Heart left ventricle (tissue), 16 donors: ENCODE measurements around the gene LSAMP. TPM values are rescaled to one million over a fixed set of nuclear protein-coding genes. Genes with fewer than 3 reads are reported as not detected.

Experiments used
- ATAC-seq, 4 donors: fragments of 200-7000 bp; cut with Tn5 transposase; one replicate each; pipeline ENCODE4 v1.9.1; 2020 to 2022; ENCODE audit warnings: moderate library complexity in 4 of 4, mild to moderate bottlenecking in 3 of 4, moderate number of reproducible peaks in 1 of 4
- DNase-seq, 5 donors: peaks; one replicate each; pipeline ENCODE4 v3.0.0-alpha.2; 2020
- H3K27ac ChIP-seq, 12 donors: fragments of 200-600 bp; sonication (generic) in 4 of 12; one replicate each; pipeline versions ENCODE4 v1.5.0 to v1.8.0; 2016 to 2022; ENCODE audit warnings: mild to moderate bottlenecking in 2 of 12
- H3K27me3 ChIP-seq, 9 donors: fragments of 200-600 bp; sonication (generic) in 2 of 9; one replicate each; pipeline versions ENCODE4 v1.5.1 to v1.8.0; 2016 to 2022; ENCODE audit warnings: mild to moderate bottlenecking in 3 of 9
- H3K36me3 ChIP-seq, 9 donors: fragments of 200-600 bp; sonication (generic) in 2 of 9; one replicate each; pipeline versions ENCODE4 v1.5.0 to v1.8.0; 2018 to 2022; ENCODE audit warnings: mild to moderate bottlenecking in 2 of 9
- H3K4me1 ChIP-seq, 12 donors: fragments of 200-600 bp; sonication (generic) in 4 of 12; one replicate each; pipeline versions ENCODE4 v1.5.0 to v1.8.0; 2016 to 2022; ENCODE audit warnings: mild to moderate bottlenecking in 3 of 12
- H3K4me3 ChIP-seq, 12 donors: fragments of 200-600 bp; sonication (generic) in 4 of 12; one replicate each; pipeline versions ENCODE4 v1.5.0 to v1.8.0; 2017 to 2022; ENCODE audit warnings: mild to moderate bottlenecking in 9 of 12, moderate library complexity in 4 of 12
- H3K9me3 ChIP-seq, 12 donors: fragments of 200-600 bp; sonication (generic) in 4 of 12; one replicate each; pipeline versions ENCODE4 v1.5.0 to v1.8.0; 2016 to 2022; ENCODE audit warnings: mild to moderate bottlenecking in 1 of 12
- POLR2A ChIP-seq, 2 donors: fragments of 450-650 bp; IDR thresholded peaks; one replicate each; pipeline ENCODE4 v1.6.1; 2017; ENCODE audit warnings: antibody characterized with exemption in 2 of 2, mild to moderate bottlenecking in 2 of 2, moderate library complexity in 2 of 2
- WGBS, 4 donors: extraction: QIAGEN DNeasy Blood & Tissue Kit in 2 of 4; methylation state at CpG; one replicate each; pipeline versions ENCODE4 v1.1.5 to v1.1.7; 2013 to 2018; 5-methylcytosine and 5-hydroxymethylcytosine counted together
- intact Hi-C, 10 donors: fragments of 100-400 bp; cut with DNase I; formaldehyde crosslinking; loops; one replicate each; pipeline versions ENCODE4 v1.11.1 to v1.14.2; 2022
- polyA plus RNA-seq, 2 donors: library from polyadenylated mRNA; stranded (reverse); fragments of 200-250 nt; gene quantifications; one replicate each; pipeline ENCODE4 v1.2.3, GENCODE V29; 2013
- total RNA-seq, 9 donors: library from RNA; depleted of rRNA in 2 of 9; stranded (reverse); fragments of >200 nt in 2 of 9; fragmentation: NEBNext Ultra II Directional in 3 of 9; extraction: Animal tissue kit (Norgen Biotek cat#: 25700) in 3 of 9; gene quantifications; one replicate each; pipeline versions ENCODE4 v1.1.0 to v1.2.4, GENCODE V29; 2016 to 2023
- TF ChIP-seq, protein P1 (sequence below), 12 donors: fragments of 200-600 bp; sonication (generic) in 4 of 12; IDR thresholded peaks; one replicate each; pipeline versions ENCODE4 v1.5.0 to v1.8.0; 2018 to 2022; ENCODE audit warnings: antibody characterized with exemption in 12 of 12, mild to moderate bottlenecking in 5 of 12
- donor health status: ischemic (EF 13 %, LVEDD 7.1; RV severe dilation, severe dysfunction).
- donor health status: healthy with polysubstance abuse.
- donor health status: DM: no; HTN: yes; CAD: no.
- donor health status: DM: no; HTN: no; CAD: no.
- donor health status: ischemic (EF 25% LVEDD 6.9; RV normal size, moderate dysfunction).
- donor health status: ischemic (EF 25% LVEDD 5.7; RV mildly dilated, moderate dysfunction).
- donor health status: healthy.
- donor health status: DM: yes; HTN: yes; CAD: no.
- donor health status: ischemic (EF 35%, LVEDD 5.7; RV mildly dilated, moderate dysfunction).
- donor health status: nonischemic (EF 11% LVEDD 7.7; RV severe dilation, severe dysfunction).
- donor health status: DM: yes; HTN: yes; CAD: no.
- donor health status: PGD.
- donor health status: ischemic (EF 29% LVEDD 5.4; RV normal size, mild dysfunction).
- donor health status: nonischemic (EF 23%, LVEDD 6.1; RV moderate dilation, normal function).

LSAMP gene
- total and polyA plus RNA-seq, 11 donors = 1.6 to 52.3 (median 7.2) TPM

DNA sequence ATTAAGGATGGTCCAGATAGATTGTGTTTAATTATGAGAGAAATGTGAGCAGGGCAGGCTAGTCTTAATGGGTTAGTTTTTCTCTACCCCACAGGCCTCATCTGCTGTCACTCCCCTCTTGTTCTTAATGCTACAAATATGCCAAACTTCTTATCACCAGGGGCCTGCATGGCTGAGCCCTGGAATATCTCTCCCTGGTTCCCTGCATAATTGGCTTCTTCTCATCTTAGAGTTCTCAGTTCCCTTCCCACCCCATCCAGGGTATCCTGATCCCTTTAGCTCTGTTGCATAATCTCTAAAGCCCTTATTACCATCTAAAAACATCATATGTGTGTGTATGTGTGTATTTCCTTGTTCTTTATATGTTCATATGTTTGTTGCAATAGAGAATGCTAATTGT, 279.6 kb downstream of the LSAMP start:
- H3K36me3 ChIP-seq = no peaks in the 10 kb centered on the region
- TF ChIP-seq POLR2A (IDR thresholded peaks at IDR 0.05) = no peak
- TF ChIP-seq, protein P1, sequence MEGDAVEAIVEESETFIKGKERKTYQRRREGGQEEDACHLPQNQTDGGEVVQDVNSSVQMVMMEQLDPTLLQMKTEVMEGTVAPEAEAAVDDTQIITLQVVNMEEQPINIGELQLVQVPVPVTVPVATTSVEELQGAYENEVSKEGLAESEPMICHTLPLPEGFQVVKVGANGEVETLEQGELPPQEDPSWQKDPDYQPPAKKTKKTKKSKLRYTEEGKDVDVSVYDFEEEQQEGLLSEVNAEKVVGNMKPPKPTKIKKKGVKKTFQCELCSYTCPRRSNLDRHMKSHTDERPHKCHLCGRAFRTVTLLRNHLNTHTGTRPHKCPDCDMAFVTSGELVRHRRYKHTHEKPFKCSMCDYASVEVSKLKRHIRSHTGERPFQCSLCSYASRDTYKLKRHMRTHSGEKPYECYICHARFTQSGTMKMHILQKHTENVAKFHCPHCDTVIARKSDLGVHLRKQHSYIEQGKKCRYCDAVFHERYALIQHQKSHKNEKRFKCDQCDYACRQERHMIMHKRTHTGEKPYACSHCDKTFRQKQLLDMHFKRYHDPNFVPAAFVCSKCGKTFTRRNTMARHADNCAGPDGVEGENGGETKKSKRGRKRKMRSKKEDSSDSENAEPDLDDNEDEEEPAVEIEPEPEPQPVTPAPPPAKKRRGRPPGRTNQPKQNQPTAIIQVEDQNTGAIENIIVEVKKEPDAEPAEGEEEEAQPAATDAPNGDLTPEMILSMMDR (IDR thresholded peaks at IDR 0.05) = no peak
- no peak for DNase-seq

GRCh38 chr3:116165135-116165534, 280.2 kb downstream of the LSAMP start:
- no peak for ATAC-seq
- Histone ChIP-seq H3K27me3 (no peaks in the 10 kb centered on the region), H3K9me3 (no peaks in the 10 kb centered on the region), H3K36me3 (no peaks in the 10 kb centered on the region), H3K27ac (no peak overlapping the region), H3K4me3 (no peak overlapping the region), H3K4me1 (no peaks in the 10 kb centered on the region)
- intact Hi-C loops = no loop called here
- WGBS, 4 donors = 81 to 93% (median 92%) methylated on average over 2 of the region's 2 CpGs
- TF ChIP-seq, protein P1 (IDR thresholded peaks at IDR 0.05) = no peak
- TF ChIP-seq POLR2A (IDR thresholded peaks at IDR 0.05) = no peak
- DNase-seq = no peak

More for the DNA sequence above, 279.6 kb downstream of the LSAMP start:
- Histone ChIP-seq H3K9me3 (no peaks in the 10 kb centered on the region), H3K27ac (no peak overlapping the region), H3K4me1 (no peaks in the 10 kb centered on the region), H3K27me3 (no peaks in the 10 kb centered on the region), H3K4me3 (no peak overlapping the region)
- intact Hi-C loops = no loop called here
- ATAC-seq = no peak

- Histone ChIP-seq H3K36me3 (no peaks in the 10 kb centered on the region), H3K9me3 (no peaks in the 10 kb centered on the region), H3K4me1 (no peaks in the 10 kb centered on the region), H3K4me3 (no peak overlapping the region), H3K27ac (no peak overlapping the region), H3K27me3 (no peaks in the 10 kb centered on the region)
- 79 to 84% (median 82%) methylated on average over 2 of the region's 2 CpGs for WGBS, 4 donors
- intact Hi-C loops = no loop called here
- no peak for TF ChIP-seq POLR2A (IDR thresholded peaks at IDR 0.05)
- TF ChIP-seq, protein P1 (IDR thresholded peaks at IDR 0.05) = no peak
- no peak for DNase-seq
- ATAC-seq = no peak
These were observed 281.2 kb downstream of the LSAMP start for GRCh38 chr3:116164039-116164438.

GRCh38 chr3:116161575-116162525, 283.4 kb downstream of the LSAMP start:
- TF ChIP-seq, protein P1 (IDR thresholded peaks at IDR 0.05) = no peak
- TF ChIP-seq POLR2A (IDR thresholded peaks at IDR 0.05) = no peak
- H3K9me3 ChIP-seq = no peaks in the 10 kb centered on the region
- no peaks in the 10 kb centered on the region for H3K36me3 ChIP-seq
- no peak overlapping the region for H3K4me3 ChIP-seq
- intact Hi-C loops = no loop called here
- H3K27ac ChIP-seq = no peak overlapping the region
- no peak for DNase-seq
- H3K4me1 ChIP-seq = no peaks in the 10 kb centered on the region
- WGBS, 4 donors = 67 to 74% (median 70%) methylated on average over 5 of the region's 5 CpGs
- no peak for ATAC-seq
- H3K27me3 ChIP-seq = no peaks in the 10 kb centered on the region
